ENCODE data around the gene NINJ1. TPM values are rescaled to one million over a fixed set of nuclear protein-coding genes. Genes with fewer than 3 reads are reported as not detected.

The NINJ1 gene
- total RNA-seq, 1 donor from 2014 or later, result 34.7 TPM

- no peak for DNase-seq (ENCODE audit: low spot score in 2 of 2, unreplicated experiment in 2 of 2)
- Mint-ChIP-seq H3K4me1 (peaks cover 9% of the 10 kb centered on the region), H3K4me3 (no peak overlapping the region), H3K27ac (no peak overlapping the region), H3K9me3 (peaks cover 3% of the 10 kb centered on the region), H3K36me3 (no peaks in the 10 kb centered on the region), H3K27me3 (ENCODE audit: low read depth) (no peaks in the 10 kb centered on the region)
- TF ChIP-seq CTCF (IDR thresholded peaks at IDR 0.05; ENCODE audit: unreplicated experiment), result no peak
Measured at GRCh38 chr9:93139365-93140182, 5.5 kb upstream of the NINJ1 start.

GRCh38 chr9:93138171-93138764, 4.2 kb upstream of the NINJ1 start:
- no peak for TF ChIP-seq CTCF (IDR thresholded peaks at IDR 0.05; ENCODE audit: unreplicated experiment)
- no peaks in the 10 kb centered on the region for H3K36me3 Mint-ChIP-seq
- no peak overlapping the region for H3K27ac Mint-ChIP-seq
- H3K4me1 Mint-ChIP-seq, result peaks cover 8% of the 10 kb centered on the region
- peaks cover 3% of the 10 kb centered on the region for H3K9me3 Mint-ChIP-seq
- H3K4me3 Mint-ChIP-seq, result no peak overlapping the region
- no peak for DNase-seq (ENCODE audit: low spot score in 2 of 2, unreplicated experiment in 2 of 2)
- H3K27me3 Mint-ChIP-seq (ENCODE audit: low read depth), result no peaks in the 10 kb centered on the region

GRCh38 chr9:93137362-93137761, 3.3 kb upstream of the NINJ1 start:
- Mint-ChIP-seq H3K27ac (no peak overlapping the region), H3K36me3 (no peaks in the 10 kb centered on the region), H3K27me3 (ENCODE audit: low read depth) (no peaks in the 10 kb centered on the region), H3K9me3 (peaks cover 3% of the 10 kb centered on the region), H3K4me3 (no peak overlapping the region), H3K4me1 (peaks cover 17% of the 10 kb centered on the region)
- TF ChIP-seq CTCF (IDR thresholded peaks at IDR 0.05; ENCODE audit: unreplicated experiment), result no peak
- no peak for DNase-seq (ENCODE audit: low spot score in 2 of 2, unreplicated experiment in 2 of 2)

- no peak overlapping the region for H3K27ac Mint-ChIP-seq
- no peaks in the 10 kb centered on the region for H3K36me3 Mint-ChIP-seq
- H3K4me3 Mint-ChIP-seq, result no peak overlapping the region
Measured at GRCh38 chr9:93136011-93136440, 2.0 kb upstream of the NINJ1 start.

GRCh38 chr9:93134740-93135444, 841 bp upstream of the NINJ1 start:
- Mint-ChIP-seq H3K9me3 (peaks cover 3% of the 10 kb centered on the region), H3K4me1 (peaks cover 20% of the 10 kb centered on the region), H3K27ac (peak overlapping the region; percentile 53), H3K27me3 (ENCODE audit: low read depth) (no peaks in the 10 kb centered on the region), H3K4me3 (peak overlapping the region; percentile 68), H3K36me3 (no peaks in the 10 kb centered on the region)
- TF ChIP-seq CTCF (IDR thresholded peaks at IDR 0.05; ENCODE audit: unreplicated experiment), result no peak
- DNase-seq (ENCODE audit: low spot score in 2 of 2, unreplicated experiment in 2 of 2), result no peak

More at GRCh38 chr9:93136011-93136440, 2.0 kb upstream of the NINJ1 start:
- TF ChIP-seq CTCF (IDR thresholded peaks at IDR 0.05; ENCODE audit: unreplicated experiment), result no peak
- H3K4me1 Mint-ChIP-seq, result peaks cover 20% of the 10 kb centered on the region
- no peaks in the 10 kb centered on the region for H3K27me3 Mint-ChIP-seq (ENCODE audit: low read depth)
- peaks cover 3% of the 10 kb centered on the region for H3K9me3 Mint-ChIP-seq
- no peak for DNase-seq (ENCODE audit: low spot score in 2 of 2, unreplicated experiment in 2 of 2)

Measured in mesothelial cell of epicardium (in vitro differentiated cells).